HuH-7.5 (cell line): ENCODE data around the gene SDF2.

Experiments
- DNase-seq: peaks from one replicate; pipeline ENCODE4 v3.0.0; 2011; ENCODE audit warnings: low spot score

SDF2 gene, protein sequence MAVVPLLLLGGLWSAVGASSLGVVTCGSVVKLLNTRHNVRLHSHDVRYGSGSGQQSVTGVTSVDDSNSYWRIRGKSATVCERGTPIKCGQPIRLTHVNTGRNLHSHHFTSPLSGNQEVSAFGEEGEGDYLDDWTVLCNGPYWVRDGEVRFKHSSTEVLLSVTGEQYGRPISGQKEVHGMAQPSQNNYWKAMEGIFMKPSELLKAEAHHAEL

GRCh38 chr17:28661635-28662526 is at the start of gene SDF2, which contains the start of gene SUPT6H:
Gene SDF2, minus strand, starts transcription at chr17:28661906. Its CDS starts 30 bp downstream, at chr17:28661876.
Gene SUPT6H, plus strand, starts transcription at chr17:28662205. Its CDS starts 11,197 bp downstream, at chr17:28673402.
- DNase-seq, result peak; percentile 92

GRCh38 chr17:28710861-28711722 is 49.4 kb upstream of the SDF2 start:
- DNase-seq, result peak; percentile 98

DNA sequence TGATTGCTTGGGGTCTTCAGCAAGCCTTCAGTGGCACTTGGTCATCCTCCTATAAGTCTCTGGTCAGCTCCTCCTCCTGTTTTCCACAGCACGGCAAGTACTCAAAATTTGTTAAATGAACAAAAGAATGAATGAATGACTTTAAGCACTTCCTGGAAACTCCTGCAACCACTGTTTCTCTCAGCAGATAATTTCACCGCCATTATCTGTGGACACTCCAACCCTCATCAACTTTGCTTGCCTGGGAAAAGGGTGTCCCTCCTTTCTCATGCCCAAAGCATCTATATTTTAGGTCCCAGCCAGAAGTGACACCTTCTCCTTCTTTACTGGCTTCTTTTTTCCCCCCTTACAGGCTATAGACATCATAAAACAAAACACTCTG is 45.6 kb upstream of the SDF2 start:
- no peak for DNase-seq

DNA sequence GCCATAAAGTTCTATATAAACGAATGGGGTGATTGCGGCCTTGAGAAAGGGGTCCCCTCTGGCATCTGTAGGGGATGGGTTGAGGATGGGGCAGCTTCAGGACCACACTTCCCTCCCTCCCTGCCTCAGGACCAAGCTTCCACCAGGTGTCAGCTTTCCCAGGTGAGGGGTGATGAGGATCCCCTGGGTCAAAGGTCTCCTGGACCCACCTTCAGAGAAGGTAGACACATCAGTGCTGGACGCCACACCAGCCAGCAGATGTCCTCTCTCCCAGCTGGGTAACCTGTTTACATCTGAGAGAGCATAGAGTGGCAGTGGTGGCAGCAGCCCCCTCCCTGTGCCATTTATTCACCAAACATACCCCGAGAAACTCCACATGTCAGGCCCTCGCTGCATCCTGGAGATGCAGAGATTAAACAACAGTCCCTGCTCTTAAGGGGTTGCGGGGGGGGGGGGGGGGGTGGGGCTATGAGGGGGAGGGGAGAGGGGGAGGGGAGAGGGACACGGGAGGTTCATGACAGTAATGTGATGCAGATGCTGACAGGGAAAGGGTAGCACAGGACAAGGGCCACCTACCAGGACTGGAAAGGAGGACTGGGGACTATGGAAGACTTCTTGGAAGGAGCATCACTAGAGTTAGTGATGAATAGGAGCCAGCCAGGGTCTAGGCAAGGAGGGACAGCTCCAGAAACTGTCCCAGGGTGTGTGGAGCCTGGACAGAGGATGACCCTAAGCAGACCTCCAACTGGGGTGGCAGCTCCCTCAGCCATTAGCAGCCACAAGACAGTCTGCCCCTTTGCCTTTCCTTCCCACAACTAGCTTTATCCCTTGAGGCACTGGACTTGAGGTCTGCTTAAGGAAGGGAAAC is 45.0 kb upstream of the SDF2 start:
- DNase-seq, result no peak

DNA sequence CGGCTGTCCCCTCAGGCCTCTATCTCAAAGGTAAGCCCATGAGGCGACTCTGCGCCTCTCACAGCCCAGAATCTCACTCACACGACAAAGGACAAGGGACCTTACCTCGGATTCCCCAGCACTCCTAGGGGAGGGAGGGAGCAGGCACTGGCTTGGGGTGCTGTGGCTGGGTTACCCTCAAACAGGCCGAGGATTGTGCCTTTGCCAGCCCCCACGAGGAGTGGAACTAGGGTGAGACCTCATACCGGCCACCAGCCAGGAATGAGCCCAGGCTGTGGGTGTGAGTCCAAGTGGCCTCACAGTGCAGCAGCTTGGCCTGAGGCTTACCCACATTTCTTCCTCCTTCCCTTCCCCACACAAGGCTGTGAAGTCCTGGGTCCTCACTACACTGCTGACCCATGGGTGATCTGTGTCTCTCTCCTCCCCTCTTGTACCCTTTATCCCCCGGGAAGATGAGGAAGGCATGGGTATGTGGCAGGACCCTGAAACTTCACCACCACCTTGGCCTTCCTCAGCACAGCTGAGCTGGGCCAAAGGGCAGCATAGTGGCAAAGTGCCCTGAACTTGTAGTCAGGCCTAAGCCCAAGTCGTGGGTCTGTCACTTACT is 44.1 kb upstream of the SDF2 start:
- no peak for DNase-seq

- DNase-seq, result no peak
These were observed 43.5 kb upstream of the SDF2 start for GRCh38 chr17:28705074-28705659.

DNA sequence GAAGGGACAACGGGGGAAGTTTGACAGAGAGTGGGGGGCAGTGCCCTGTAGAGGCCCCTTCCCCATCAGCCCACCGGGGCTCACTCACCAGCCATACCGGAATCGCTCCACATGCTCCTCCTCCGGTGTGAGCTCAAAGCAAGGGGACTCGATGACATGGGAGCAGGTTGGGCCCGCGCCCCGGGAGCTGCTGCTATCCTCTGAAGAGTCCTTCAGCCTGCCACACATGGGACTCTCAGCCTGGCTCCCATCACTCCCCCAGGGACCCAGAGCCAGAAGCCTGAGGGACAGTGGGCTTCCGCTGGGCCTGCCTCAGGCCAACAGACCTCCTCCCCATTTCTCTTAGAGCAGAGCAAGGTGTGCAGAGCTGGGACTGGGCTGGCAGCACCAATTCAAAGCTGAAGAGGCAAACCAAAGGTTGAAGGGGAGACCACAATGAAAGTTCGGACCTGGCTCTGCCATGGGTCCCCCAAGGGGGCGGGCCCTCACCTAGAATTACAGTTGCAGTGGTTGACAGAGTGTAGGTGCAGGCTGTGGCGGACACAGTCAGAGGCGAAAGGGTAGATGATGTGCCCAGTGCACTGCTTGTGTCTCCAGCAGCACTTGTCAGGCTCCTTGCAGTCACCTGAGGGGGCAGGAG is 42.6 kb upstream of the SDF2 start:
- no peak for DNase-seq

DNA sequence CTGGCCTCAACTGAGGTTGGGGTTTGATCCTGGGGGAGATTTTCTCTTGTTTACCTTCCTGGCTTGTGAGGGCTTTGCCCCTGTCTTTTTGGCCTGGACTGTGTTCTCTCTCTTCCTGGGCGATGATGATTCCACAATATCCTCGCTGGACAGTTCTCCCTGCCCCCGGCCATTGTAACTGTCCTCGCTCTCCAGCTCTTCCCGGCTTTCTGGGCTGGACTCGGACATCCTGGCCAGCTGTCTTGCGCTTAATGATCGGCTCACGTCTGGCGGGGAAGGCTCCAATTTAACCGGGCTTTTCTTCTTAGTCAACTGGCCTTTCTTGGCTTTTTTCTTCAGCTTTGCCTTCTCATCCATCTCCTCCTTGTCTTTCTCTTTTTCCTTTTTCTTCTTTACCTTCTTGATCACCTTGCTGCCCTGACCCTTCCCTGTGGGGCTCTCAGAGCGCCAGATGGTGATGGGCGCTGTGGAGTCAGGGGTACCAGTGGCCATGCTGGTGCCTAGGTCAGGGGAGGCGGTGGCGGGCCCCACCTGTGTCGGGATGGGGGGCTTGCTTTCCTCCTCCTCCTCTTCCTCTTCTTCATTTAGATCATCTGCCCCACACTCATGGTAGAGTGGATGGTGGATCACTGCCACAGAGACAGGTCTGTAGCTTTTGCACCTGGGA is 42.0 kb upstream of the SDF2 start:
- DNase-seq, result no peak

- DNase-seq, result no peak
These were observed 41.0 kb upstream of the SDF2 start for GRCh38 chr17:28702752-28703150.

- no peak for DNase-seq
These were observed 40.5 kb upstream of the SDF2 start for GRCh38 chr17:28702026-28702751.

- DNase-seq, result no peak
These were observed 39.3 kb upstream of the SDF2 start for GRCh38 chr17:28700830-28701492.

DNA sequence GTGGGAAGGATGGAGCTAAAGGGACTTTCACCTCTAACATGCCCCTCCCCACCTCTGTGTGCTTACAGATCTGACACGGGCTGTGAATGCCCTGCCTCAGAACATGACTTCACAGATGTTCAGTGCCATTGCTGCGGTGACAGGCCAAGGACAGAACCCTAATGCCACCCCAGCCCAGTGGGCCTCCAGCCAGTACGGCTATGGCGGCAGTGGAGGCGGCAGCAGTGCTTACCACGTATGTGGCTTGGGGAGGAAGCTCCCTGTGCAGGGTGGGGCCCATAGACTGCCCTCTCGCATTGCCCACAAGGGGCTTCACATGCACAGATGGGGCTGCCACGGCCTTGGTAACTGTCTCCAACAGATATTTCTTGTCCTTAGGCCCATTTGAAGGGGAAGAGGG is 38.6 kb upstream of the SDF2 start:
- DNase-seq, result no peak

DNA sequence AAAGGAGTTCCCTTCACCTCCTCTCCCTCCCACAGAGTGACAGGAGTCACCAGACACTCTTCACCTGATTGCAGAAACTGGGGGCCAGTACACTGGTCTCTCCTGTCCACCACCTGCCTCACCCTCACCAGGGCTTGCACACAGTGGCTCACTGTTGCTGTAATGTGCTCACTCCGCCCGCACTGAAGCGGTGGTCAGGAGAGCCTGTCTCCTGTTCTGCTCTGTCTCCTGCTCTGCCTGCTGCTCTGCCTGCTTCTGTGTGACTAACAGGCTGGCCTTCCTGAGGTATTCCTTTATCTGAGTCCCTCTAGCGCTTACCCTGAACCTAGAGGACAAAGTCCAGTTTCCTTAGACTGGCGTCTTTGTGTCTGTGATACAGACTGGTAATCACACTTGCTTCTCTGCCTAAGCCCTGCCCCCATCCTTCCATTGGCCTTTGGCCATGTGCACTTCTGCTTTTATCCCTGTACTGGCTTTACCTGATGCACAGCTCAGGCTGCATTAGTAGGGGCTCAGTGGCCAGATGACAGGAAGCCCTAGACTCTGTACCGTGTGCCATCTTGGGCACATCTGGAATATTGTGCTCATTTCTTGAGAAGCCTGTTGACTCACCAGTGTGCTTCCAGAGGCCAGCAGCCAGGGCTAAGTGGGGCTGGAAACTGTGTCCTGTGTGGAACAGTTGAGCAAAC is 36.7 kb upstream of the SDF2 start:
- DNase-seq, result peak; percentile 97

GRCh38 chr17:28693869-28694268 is 32.2 kb upstream of the SDF2 start:
- no peak for DNase-seq

DNA sequence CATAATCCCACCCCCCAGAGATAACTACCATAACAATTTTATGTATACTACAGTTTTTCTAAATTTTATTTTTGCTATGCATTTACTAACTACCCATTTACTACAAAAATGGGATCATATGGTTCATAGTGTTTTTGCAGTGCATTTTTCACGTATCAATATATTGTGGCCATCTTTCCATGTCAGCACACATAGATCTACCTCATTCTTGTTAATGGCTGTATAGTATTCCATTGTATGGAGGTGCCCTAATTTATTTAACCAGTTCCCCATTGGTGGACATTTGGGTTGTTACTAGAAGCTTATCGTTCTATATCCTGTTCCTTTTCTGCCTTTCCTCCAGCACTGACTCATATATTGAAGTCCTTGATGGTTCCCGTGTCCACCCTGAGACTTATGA is 27.3 kb upstream of the SDF2 start:
- no peak for DNase-seq

- DNase-seq, result no peak
These were observed 26.8 kb upstream of the SDF2 start for GRCh38 chr17:28688481-28688880.

DNA sequence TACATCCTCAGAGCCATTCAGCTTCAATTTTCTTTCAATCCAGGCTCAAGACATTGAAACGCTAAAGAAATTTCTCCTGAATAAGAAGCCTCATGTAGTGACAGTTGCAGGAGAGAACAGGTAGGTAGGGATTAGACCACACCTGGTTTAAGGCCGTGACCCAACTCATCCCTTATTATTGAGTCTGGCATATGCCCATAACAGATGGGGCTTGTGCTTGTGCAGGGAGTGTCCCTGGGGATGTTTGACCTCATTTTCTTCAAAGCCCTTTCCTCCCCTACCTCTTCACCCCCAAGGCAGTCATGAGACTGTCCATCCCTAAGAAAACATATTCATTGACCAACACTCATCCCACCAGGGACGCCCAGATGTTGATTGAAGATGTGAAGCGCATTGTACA is 24.6 kb upstream of the SDF2 start:
- no peak for DNase-seq

DNA sequence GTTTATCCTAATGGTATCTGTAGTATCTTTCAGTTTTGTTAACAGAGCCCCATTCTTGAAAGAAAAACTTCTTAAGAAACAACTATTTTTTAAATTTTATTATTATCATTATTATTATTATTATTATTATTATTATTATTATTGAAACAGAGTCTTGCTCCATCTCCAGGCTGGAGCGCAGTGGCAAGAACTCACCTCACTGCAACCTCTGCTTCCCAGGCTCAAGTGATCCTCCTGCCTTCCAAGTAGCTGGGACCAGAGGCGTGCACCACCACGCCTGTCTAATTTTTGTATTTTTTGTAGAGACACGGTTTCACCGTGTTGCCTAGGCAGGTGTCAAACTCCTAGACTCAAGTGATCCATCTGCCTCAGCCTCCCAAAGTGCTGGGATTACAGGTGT is 23.7 kb upstream of the SDF2 start:
- no peak for DNase-seq
